GM08714 (cell line): ENCODE measurements around the gene ZNF428.
"Not testable (repeated sequence)": the region's sequence is repeated elsewhere in the genome, so short reads cannot be mapped to it uniquely, and the experiment has no call there.

Experiments used
- H3K4me3 ChIP-seq: fragments of 200-500 bp; sonication (Bioruptor generic); 2 replicates; pipeline ENCODE4 v1.5.1; 2014; ENCODE audit warnings: mild to moderate bottlenecking, low read length, inconsistent platforms
- ZNF274 ChIP-seq: IDR thresholded peaks from 2 replicates; pipeline ENCODE4 v1.6.1; 2012; ENCODE audit warnings: mild to moderate bottlenecking, low read depth, low read length

The ZNF428 gene

GRCh38 chr19:43649514-43649913 is 30.1 kb upstream of the ZNF428 start:
- no peak for TF ChIP-seq ZNF274
- no peak overlapping the region for H3K4me3 ChIP-seq

GRCh38 chr19:43648633-43649032 is 29.2 kb upstream of the ZNF428 start:
- no peak for TF ChIP-seq ZNF274
- no peak overlapping the region for H3K4me3 ChIP-seq

DNA sequence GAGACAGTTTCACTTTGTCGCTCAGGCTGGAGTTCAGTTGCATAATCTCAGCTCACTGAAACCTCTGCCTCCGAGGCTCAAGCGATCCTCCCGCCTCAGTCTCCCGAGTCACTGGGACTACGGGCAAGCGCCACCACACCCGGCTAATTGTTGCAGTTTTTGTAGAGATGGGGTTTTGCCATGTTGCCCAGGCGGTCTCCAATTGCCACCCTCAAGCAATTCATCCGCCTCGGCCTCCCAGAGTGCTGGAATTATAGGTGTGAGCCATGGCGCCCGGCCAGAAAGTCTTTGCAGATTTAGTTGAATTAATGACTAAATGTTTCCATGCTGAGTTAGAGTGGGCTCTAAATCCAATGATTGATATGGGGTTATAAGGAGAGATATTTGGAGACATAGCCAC is 24.8 kb upstream of the ZNF428 start:
- no peak overlapping the region for H3K4me3 ChIP-seq
- no peak for TF ChIP-seq ZNF274

GRCh38 chr19:43643326-43643725 is 23.9 kb upstream of the ZNF428 start:
- H3K4me3 ChIP-seq, result no peak overlapping the region
- no peak for TF ChIP-seq ZNF274

GRCh38 chr19:43642531-43642930 is 23.1 kb upstream of the ZNF428 start:
- TF ChIP-seq ZNF274, result no peak
- H3K4me3 ChIP-seq, result no peak overlapping the region

GRCh38 chr19:43641333-43641732 is 21.9 kb upstream of the ZNF428 start:
- no peak for TF ChIP-seq ZNF274
- H3K4me3 ChIP-seq, result no peak overlapping the region

DNA sequence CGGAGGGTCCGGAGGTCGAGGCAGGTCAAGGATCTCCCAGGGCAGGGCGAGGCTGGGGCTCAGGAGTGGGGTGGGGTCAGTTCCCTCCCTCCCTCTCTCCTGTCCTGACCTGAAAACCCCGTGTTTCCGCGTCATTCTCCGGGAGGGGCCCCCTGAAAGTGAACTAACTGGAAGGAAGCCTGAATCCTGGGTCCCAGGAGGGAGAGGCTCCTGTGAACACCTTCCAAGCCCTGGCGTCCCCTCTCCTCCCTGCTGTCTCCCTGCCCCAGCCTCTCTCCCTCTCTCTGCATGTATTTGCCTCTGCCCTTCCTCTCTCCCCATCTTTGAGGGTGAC is 21.0 kb upstream of the ZNF428 start:
- no peak for TF ChIP-seq ZNF274
- H3K4me3 ChIP-seq, result no peak overlapping the region; the same call in 1 of the 2 replicates

DNA sequence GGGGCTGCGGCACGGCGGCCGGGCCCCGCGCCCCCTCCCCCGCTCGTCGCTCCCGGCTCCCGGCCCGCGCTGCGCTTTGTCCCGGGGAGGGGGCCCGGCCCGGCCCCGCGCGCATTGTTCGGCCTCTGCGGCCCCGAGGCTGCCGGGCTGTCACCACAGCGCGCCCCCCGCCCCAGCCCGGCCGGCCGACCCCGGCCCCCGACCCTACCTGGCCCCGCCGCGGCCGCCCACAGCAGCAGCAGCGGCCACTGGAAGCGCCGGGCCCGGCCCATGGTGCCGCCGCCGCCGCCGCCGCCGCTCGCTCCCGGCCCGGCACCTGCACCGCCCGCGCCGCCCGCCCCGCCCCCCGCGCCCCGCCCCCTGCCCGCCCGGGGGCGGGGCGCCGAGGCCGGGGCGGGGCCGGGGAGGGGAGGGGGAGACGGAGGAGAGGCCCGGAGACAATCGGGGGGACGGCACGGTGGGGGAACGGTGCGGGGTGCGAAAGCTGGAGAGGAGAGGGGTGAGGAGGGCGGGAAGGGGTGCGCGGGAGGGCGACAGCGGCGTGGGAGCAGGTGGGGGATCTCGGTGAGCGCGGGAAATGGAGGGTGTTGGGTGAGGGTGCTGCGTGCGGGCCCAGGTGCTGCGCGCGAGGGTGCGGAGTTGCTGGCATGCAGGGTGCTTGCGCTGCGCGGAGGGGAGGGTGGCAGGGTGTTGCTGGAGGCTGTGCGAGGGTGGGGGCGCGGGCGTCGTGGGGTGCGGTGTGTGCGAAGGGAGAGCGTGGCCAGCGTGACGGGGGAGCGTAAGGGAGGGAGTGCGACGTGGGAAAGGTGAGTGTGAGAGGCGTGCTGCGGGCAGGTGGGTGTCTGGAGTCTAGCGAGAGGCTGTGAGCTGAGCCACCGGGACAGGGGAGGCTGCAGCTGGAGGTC is 20.3 kb upstream of the ZNF428 start, which contains the start of gene CADM4:
CADM4 (minus strand) TSS at position 332 of the 905 bp plus-strand sequence; CDS start at position 272, 60 bp downstream.
- no peak for TF ChIP-seq ZNF274
- peak within 1 kb of the TSS; percentile 35 for H3K4me3 ChIP-seq

DNA sequence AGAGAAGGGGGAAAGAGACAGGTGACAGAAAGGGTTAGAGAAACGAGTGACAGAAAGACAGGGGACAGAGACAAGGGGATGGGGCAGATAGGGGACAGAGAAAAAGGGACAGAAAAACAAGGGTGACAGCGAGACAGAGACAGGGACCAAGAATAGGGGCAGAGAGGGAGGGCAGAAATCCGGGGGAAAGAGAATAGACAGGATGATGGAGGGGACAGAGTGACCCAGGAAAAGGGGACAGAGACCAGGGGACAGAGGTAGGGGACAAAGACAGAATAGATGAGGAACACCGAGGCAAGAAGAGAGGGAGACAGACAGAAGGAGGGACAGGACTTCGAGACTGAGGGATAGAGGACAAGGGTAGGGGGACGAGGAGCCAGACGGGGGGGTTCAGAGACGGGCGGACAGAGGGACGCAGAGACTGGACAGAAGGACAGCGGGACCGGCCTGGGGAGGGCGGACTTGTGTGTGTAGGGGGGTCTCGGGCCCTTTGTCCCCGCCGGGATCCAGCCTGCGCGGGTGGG is 19.6 kb upstream of the ZNF428 start:
- 0 out of 2 replicates have a peak overlapping the region, but pooled peaks have one; percentile 3 for H3K4me3 ChIP-seq

GRCh38 chr19:43638214-43638994 is 19.0 kb upstream of the ZNF428 start:
- no peak overlapping the region for H3K4me3 ChIP-seq
- TF ChIP-seq ZNF274, result no peak

More for the DNA sequence above, 19.6 kb upstream of the ZNF428 start:
- TF ChIP-seq ZNF274, result no peak

DNA sequence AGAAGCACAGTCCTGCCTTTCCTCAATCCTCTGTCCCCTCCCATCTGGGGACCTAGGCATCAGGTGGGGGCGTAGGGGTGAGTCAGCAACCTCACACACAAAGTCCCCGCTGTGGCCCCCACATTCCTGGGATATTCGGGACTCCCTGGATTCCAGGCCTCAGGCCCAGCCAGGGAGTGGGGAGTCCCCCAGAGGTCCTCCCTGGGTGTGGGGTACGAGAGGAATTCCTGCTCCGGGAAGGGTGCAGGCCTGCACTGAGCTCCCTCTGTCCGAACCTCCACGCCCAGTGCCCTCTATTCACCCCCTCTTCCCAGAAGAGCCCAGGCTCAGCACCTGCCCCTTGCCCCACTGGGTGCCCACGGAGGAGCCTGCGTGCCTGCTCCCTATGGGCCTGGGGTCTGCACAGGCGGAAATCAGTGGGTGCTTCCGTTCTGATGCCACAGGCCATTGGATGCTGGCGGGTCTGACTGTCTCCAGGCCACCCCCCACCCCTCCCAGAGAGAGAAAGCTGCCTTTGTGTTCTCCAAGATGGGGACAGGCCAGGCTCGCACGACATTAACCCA is 16.8 kb upstream of the ZNF428 start:
- no peak for TF ChIP-seq ZNF274
- no peak overlapping the region for H3K4me3 ChIP-seq

- H3K4me3 ChIP-seq, result not testable (repeated sequence)
Observed at GRCh38 chr19:43635561-43635940, 16.1 kb upstream of the ZNF428 start.

- H3K4me3 ChIP-seq, result no peak overlapping the region
- no peak for TF ChIP-seq ZNF274
Observed at GRCh38 chr19:43634872-43635560, 15.6 kb upstream of the ZNF428 start.

- H3K4me3 ChIP-seq, result no peak overlapping the region
- TF ChIP-seq ZNF274, result no peak
Observed at GRCh38 chr19:43634506-43634871, 15.1 kb upstream of the ZNF428 start.

- no peak overlapping the region for H3K4me3 ChIP-seq
- TF ChIP-seq ZNF274, result no peak
Observed at GRCh38 chr19:43634068-43634467, 14.6 kb upstream of the ZNF428 start.
